Astrocyte (in vitro differentiated cells and primary cell): ENCODE data around the gene FBXO8. TPM values are rescaled to one million over a fixed set of nuclear protein-coding genes. Genes with fewer than 3 reads are reported as not detected.

Experiments
- DNase-seq: peaks from one replicate; pipeline ENCODE4 v3.0.0-alpha.2; 2010; ENCODE audit warnings: low read depth
- FAIRE-seq: peaks from 2 replicates; lab custom pipeline; 2011; peaks lifted over from hg19 to GRCh38; lab: Jason Lieb, UNC
- H2AFZ ChIP-seq: 2 replicates; pipeline ENCODE4 v1.6.0; 2012; ENCODE audit warnings: low read depth, low read length, inconsistent platforms
- H3K27ac ChIP-seq: 2 replicates; pipeline ENCODE4 v1.5.1; 2011; ENCODE audit warnings: low read depth, low read length, inconsistent platforms
- H3K27me3 ChIP-seq: 2 replicates; pipeline ENCODE4 v1.6.0; 2011; ENCODE audit warnings: low read length, inconsistent platforms; ENCODE audit not compliant: insufficient read depth
- H3K36me3 ChIP-seq: 2 replicates; pipeline ENCODE4 v1.5.1; 2011; ENCODE audit warnings: low read length, inconsistent platforms; ENCODE audit not compliant: insufficient read depth
- H3K4me1 ChIP-seq: 2 replicates; pipeline ENCODE4 v1.5.1; 2011; ENCODE audit warnings: low read length, inconsistent platforms; ENCODE audit not compliant: insufficient read depth
- H3K4me2 ChIP-seq: 2 replicates; pipeline ENCODE4 v1.6.0; 2012; ENCODE audit warnings: low read length, inconsistent platforms
- H3K4me3 ChIP-seq: 2 replicates; pipeline ENCODE4 v1.5.1; 2011; ENCODE audit warnings: low read depth, mild to moderate bottlenecking, low read length, inconsistent platforms; ENCODE audit not compliant: insufficient read depth
- H3K79me2 ChIP-seq: 2 replicates; pipeline ENCODE4 v1.6.0; 2012; ENCODE audit warnings: mild to moderate bottlenecking, low read length, inconsistent platforms; ENCODE audit not compliant: insufficient read depth
- H3K9ac ChIP-seq: 2 replicates; pipeline ENCODE4 v1.6.0; 2012; ENCODE audit warnings: mild to moderate bottlenecking, low read length, inconsistent platforms
- H3K9me3 ChIP-seq: 2 replicates; pipeline ENCODE4 v1.5.1; 2012; ENCODE audit warnings: low read depth, mild to moderate bottlenecking, low read length, inconsistent platforms; ENCODE audit not compliant: insufficient read depth
- H4K20me1 ChIP-seq: 2 replicates; pipeline ENCODE4 v1.6.0; 2012; ENCODE audit warnings: low read length, inconsistent platforms; ENCODE audit not compliant: insufficient read depth
- H3K27ac Mint-ChIP-seq: one replicate; pipeline ENCODE4 v1.8.0; 2021; ENCODE audit warnings: mild to moderate bottlenecking, mixed read lengths; ENCODE audit not compliant: unreplicated experiment
- H3K27me3 Mint-ChIP-seq: one replicate; pipeline ENCODE4 v1.8.0; 2021; ENCODE audit warnings: low read depth, mixed read lengths; ENCODE audit not compliant: unreplicated experiment
- H3K36me3 Mint-ChIP-seq: one replicate; pipeline ENCODE4 v1.8.0; 2021; ENCODE audit warnings: low read depth, mixed read lengths; ENCODE audit not compliant: unreplicated experiment
- H3K4me1 Mint-ChIP-seq: one replicate; pipeline ENCODE4 v1.8.0; 2021; ENCODE audit warnings: low read depth, mixed read lengths; ENCODE audit not compliant: unreplicated experiment
- H3K4me3 Mint-ChIP-seq: one replicate; pipeline ENCODE4 v1.8.0; 2021; ENCODE audit warnings: mild to moderate bottlenecking, moderate library complexity, mixed read lengths; ENCODE audit not compliant: unreplicated experiment
- H3K9me3 Mint-ChIP-seq: one replicate; pipeline ENCODE4 v1.8.0; 2021; ENCODE audit warnings: mild to moderate bottlenecking, mixed read lengths; ENCODE audit not compliant: unreplicated experiment
- EZH2 ChIP-seq: IDR thresholded peaks from 2 replicates; pipeline ENCODE4 v1.6.1; 2012; ENCODE audit warnings: mild to moderate bottlenecking, low read length, inconsistent platforms; ENCODE audit not compliant: insufficient read depth
- total RNA-seq: library from RNA; stranded (reverse); gene quantifications from 2 replicates; pipeline ENCODE4 v1.2.1, GENCODE V29; 2021
- TF ChIP-seq, protein P1 (sequence below): IDR thresholded peaks from 2 replicates; pipeline ENCODE4 v1.5.1; 2011; ENCODE audit warnings: low read depth, mild to moderate bottlenecking, inconsistent platforms, low read length, moderate library complexity; ENCODE audit not compliant: insufficient read depth

FBXO8 gene
- total RNA-seq, 1 donor from 2014 or later: 13.1 TPM

DNA sequence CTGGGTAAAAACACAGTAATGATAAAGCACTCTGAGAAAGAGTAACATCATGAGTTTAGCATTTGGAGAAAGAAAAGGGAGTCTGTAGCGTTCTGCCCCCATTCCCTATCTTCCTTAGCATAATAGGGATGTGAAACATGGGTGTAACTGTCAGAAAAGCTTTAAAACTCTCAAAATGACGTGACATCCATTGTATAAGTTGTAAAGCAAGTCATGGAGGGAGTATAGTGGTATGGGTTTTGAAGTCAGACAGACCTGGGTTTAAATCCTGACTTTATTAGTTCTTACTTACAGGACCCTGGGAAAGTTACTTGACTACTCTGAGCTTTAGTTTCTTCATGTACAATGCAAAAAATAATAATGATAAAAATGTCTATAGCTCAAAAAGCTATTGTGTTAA lies 17.1 kb downstream of the FBXO8 start:
- H3K4me1 ChIP-seq: no peaks in the 10 kb centered on the region
- DNase-seq: no peak
- H3K4me3 ChIP-seq: no peak overlapping the region
- H3K27me3 Mint-ChIP-seq: no peaks in the 10 kb centered on the region
- no peak overlapping the region for H3K4me3 Mint-ChIP-seq
- H3K27ac Mint-ChIP-seq: no peak overlapping the region
- H3K9me3 ChIP-seq: no peaks in the 10 kb centered on the region
- no peaks in the 10 kb centered on the region for H3K36me3 Mint-ChIP-seq
- no peak overlapping the region for H3K9ac ChIP-seq
- no peaks in the 10 kb centered on the region for H3K27me3 ChIP-seq
- no peaks in the 10 kb centered on the region for H3K9me3 Mint-ChIP-seq
- H3K4me1 Mint-ChIP-seq: peaks cover 3% of the 10 kb centered on the region
- no peak overlapping the region for H2AFZ ChIP-seq
- no peak overlapping the region for H3K27ac ChIP-seq
- H3K79me2 ChIP-seq: peaks cover 10% of the 10 kb centered on the region
- H3K36me3 ChIP-seq: no peaks in the 10 kb centered on the region
- no peak overlapping the region for H3K4me2 ChIP-seq
- TF ChIP-seq EZH2: no peak
- TF ChIP-seq, protein P1, sequence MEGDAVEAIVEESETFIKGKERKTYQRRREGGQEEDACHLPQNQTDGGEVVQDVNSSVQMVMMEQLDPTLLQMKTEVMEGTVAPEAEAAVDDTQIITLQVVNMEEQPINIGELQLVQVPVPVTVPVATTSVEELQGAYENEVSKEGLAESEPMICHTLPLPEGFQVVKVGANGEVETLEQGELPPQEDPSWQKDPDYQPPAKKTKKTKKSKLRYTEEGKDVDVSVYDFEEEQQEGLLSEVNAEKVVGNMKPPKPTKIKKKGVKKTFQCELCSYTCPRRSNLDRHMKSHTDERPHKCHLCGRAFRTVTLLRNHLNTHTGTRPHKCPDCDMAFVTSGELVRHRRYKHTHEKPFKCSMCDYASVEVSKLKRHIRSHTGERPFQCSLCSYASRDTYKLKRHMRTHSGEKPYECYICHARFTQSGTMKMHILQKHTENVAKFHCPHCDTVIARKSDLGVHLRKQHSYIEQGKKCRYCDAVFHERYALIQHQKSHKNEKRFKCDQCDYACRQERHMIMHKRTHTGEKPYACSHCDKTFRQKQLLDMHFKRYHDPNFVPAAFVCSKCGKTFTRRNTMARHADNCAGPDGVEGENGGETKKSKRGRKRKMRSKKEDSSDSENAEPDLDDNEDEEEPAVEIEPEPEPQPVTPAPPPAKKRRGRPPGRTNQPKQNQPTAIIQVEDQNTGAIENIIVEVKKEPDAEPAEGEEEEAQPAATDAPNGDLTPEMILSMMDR: no peak
- no peak for FAIRE-seq
- H4K20me1 ChIP-seq: no peaks in the 10 kb centered on the region

DNA sequence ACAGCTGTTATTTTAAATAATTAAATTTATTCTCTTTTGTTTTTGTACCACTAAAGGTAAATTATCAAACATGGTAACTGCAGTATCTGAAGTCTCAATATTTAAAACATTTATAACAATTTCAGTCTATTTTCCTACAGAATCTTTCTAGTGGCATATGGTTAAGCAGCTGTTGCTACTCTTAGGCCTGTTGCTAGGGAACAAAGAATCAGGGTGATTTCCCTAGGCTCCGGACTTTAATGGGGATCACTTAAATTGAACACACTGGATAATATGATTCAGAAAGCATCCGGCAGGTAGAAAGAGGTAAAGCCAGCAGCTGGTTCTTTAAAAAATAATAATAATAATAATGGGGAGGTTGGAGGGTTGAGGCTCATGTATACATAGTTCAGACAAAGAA lies 17.6 kb downstream of the FBXO8 start:
- H3K4me1 ChIP-seq: no peaks in the 10 kb centered on the region
- no peak overlapping the region for H2AFZ ChIP-seq
- Mint-ChIP-seq H3K27ac (no peak overlapping the region), H3K36me3 (no peaks in the 10 kb centered on the region), H3K4me3 (no peak overlapping the region), H3K4me1 (peaks cover 3% of the 10 kb centered on the region), H3K9me3 (no peaks in the 10 kb centered on the region), H3K27me3 (no peaks in the 10 kb centered on the region)
- H3K79me2 ChIP-seq: peaks cover 6% of the 10 kb centered on the region
- H3K27ac ChIP-seq: no peak overlapping the region
- no peak overlapping the region for H3K4me3 ChIP-seq
- FAIRE-seq (no peak), DNase-seq (no peak)
- H3K4me2 ChIP-seq: no peak overlapping the region
- H3K27me3 ChIP-seq: no peaks in the 10 kb centered on the region
- no peaks in the 10 kb centered on the region for H3K36me3 ChIP-seq
- H3K9me3 ChIP-seq: no peaks in the 10 kb centered on the region
- H3K9ac ChIP-seq: no peak overlapping the region
- TF ChIP-seq, protein P1: no peak
- no peak for TF ChIP-seq EZH2
- no peaks in the 10 kb centered on the region for H4K20me1 ChIP-seq

DNA sequence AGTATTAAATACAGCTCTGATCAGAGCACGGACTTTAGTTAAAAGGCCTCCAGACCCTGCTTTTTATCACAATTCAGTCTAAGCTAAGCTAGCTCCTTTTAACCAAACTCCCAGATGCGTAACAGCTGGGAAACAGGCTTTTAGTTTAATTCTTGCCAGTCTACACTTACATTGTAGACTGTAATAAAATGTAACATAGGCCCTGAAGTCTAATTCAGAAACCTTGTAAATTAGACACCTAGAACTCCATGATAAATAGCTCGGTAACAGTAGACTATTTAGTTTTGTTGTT lies 20.1 kb downstream of the FBXO8 start:
- no peak overlapping the region for H3K9ac ChIP-seq

More for the DNA sequence above, 20.1 kb downstream of the FBXO8 start:
- H2AFZ ChIP-seq: no peak overlapping the region
- no peaks in the 10 kb centered on the region for H3K4me1 ChIP-seq
- no peaks in the 10 kb centered on the region for H3K79me2 ChIP-seq
- no peaks in the 10 kb centered on the region for H3K36me3 ChIP-seq
- no peak overlapping the region for H3K4me3 ChIP-seq
- H3K27me3 ChIP-seq: no peaks in the 10 kb centered on the region
- no peaks in the 10 kb centered on the region for H3K9me3 ChIP-seq
- H3K27ac ChIP-seq: no peak overlapping the region
- no peak overlapping the region for H3K4me2 ChIP-seq
- no peak for DNase-seq
- H3K4me3 Mint-ChIP-seq: no peak overlapping the region
- FAIRE-seq: no peak
- H3K27ac Mint-ChIP-seq: no peak overlapping the region
- H3K27me3 Mint-ChIP-seq: no peaks in the 10 kb centered on the region
- peaks cover 7% of the 10 kb centered on the region for H3K4me1 Mint-ChIP-seq
- H4K20me1 ChIP-seq: no peaks in the 10 kb centered on the region
- no peak for TF ChIP-seq EZH2
- TF ChIP-seq, protein P1: no peak
- no peaks in the 10 kb centered on the region for H3K36me3 Mint-ChIP-seq
- no peaks in the 10 kb centered on the region for H3K9me3 Mint-ChIP-seq
